ENCODE results near the gene PARVA. TPM values are rescaled to one million over a fixed set of nuclear protein-coding genes. Genes with fewer than 3 reads are reported as not detected.

The PARVA gene
- total RNA-seq, 2 experiments from 2014 or later = not detected

- H3K4me2 ChIP-seq (ENCODE audit: low read length) = no peak overlapping the region
These were observed 34.7 kb downstream of the PARVA start for GRCh38 chr11:12411806-12412727.

GRCh38 chr11:12413141-12414052 lies 36.0 kb downstream of the PARVA start:
- Histone ChIP-seq H3K9me2 (ENCODE audit: insufficient read depth, low read length) (no peaks in the 10 kb centered on the region), H3K4me1 (ENCODE audit: insufficient read depth, low read length, poor library complexity, severe bottlenecking) (no peaks in the 10 kb centered on the region), H2AFZ (ENCODE audit: low read length) (no peak overlapping the region), H3K9me3 (ENCODE audit: low read length) (no peaks in the 10 kb centered on the region), H3K36me3 (ENCODE audit: insufficient read depth, low read length) (no peaks in the 10 kb centered on the region), H3K27ac (ENCODE audit: low read depth, low read length, poor library complexity, severe bottlenecking) (no peak overlapping the region), H4K20me1 (ENCODE audit: insufficient read depth, low read length) (no peaks in the 10 kb centered on the region), H3K79me2 (ENCODE audit: insufficient read depth, low read depth, low read length) (no peaks in the 10 kb centered on the region), H3K4me2 (ENCODE audit: low read length) (no peak overlapping the region), H3K4me3 (ENCODE audit: low read depth, low read length, poor library complexity, severe bottlenecking) (no peak overlapping the region)
- no TSS peak for BruUV-seq (replicated peaks)
- ChIA-PET CTCF (ENCODE audit: unreplicated experiment) (no interaction called here), POLR2A (no interaction called here)
- no peak for TF ChIP-seq CTCF (conservative IDR thresholded peaks at IDR 0.05; ENCODE audit: low read length)
- TF ChIP-seq EZH2phosphoT487 (IDR thresholded peaks at IDR 0.05; ENCODE audit: borderline replicate concordance, low read depth, low read length) = no peak
- DNase-seq (ENCODE audit: low spot score) = no peak
- intact Hi-C loops (cut with micrococcal nuclease; ENCODE audit: unreplicated experiment) = no loop called here

More at GRCh38 chr11:12411806-12412727, 34.7 kb downstream of the PARVA start:
- CTCF ChIA-PET (ENCODE audit: unreplicated experiment) = no interaction called here
- Histone ChIP-seq H4K20me1 (ENCODE audit: insufficient read depth, low read length) (no peaks in the 10 kb centered on the region), H3K36me3 (ENCODE audit: insufficient read depth, low read length) (no peaks in the 10 kb centered on the region), H3K9me2 (ENCODE audit: insufficient read depth, low read length) (no peaks in the 10 kb centered on the region), H3K27ac (ENCODE audit: low read depth, low read length, poor library complexity, severe bottlenecking) (no peak overlapping the region), H3K9me3 (ENCODE audit: low read length) (no peaks in the 10 kb centered on the region), H3K4me3 (ENCODE audit: low read depth, low read length, poor library complexity, severe bottlenecking) (no peak overlapping the region), H3K79me2 (ENCODE audit: insufficient read depth, low read depth, low read length) (no peaks in the 10 kb centered on the region), H2AFZ (ENCODE audit: low read length) (no peak overlapping the region), H3K4me1 (ENCODE audit: insufficient read depth, low read length, poor library complexity, severe bottlenecking) (no peaks in the 10 kb centered on the region)
- TF ChIP-seq EZH2phosphoT487 (IDR thresholded peaks at IDR 0.05; ENCODE audit: borderline replicate concordance, low read depth, low read length) (no peak), CTCF (conservative IDR thresholded peaks at IDR 0.05; ENCODE audit: low read length) (peak; percentile 76)
- DNase-seq (ENCODE audit: low spot score) = peak; percentile 37
- intact Hi-C loops (cut with micrococcal nuclease; ENCODE audit: unreplicated experiment) = no loop called here
- POLR2A ChIA-PET = no interaction called here
- BruUV-seq (replicated peaks) = no TSS peak
